Sigmoid colon (tissue), 7 donors: ENCODE results near the gene PDLIM4. TPM values are rescaled to one million over a fixed set of nuclear protein-coding genes. Genes with fewer than 3 reads are reported as not detected.

Experiments used
- DNase-seq: peaks from one replicate; pipeline ENCODE4 v3.0.0-alpha.2; 2019
- H3K27ac ChIP-seq, 4 donors: fragments of 200-600 bp; sonication (generic); one replicate each; pipeline ENCODE4 v1.5.1; 2016 to 2019; ENCODE audit warnings: mild to moderate bottlenecking in 1 of 4
- H3K27me3 ChIP-seq, 3 donors: fragments of 200-600 bp; sonication (generic); one replicate each; pipeline ENCODE4 v1.5.1; 2019; ENCODE audit warnings: mild to moderate bottlenecking in 1 of 3
- H3K36me3 ChIP-seq, 4 donors: fragments of 200-600 bp; sonication (generic); one replicate each; pipeline ENCODE4 v1.5.1; 2016 to 2019
- H3K4me1 ChIP-seq, 4 donors: fragments of 200-600 bp; sonication (generic); one replicate each; pipeline ENCODE4 v1.5.1; 2017 to 2019
- H3K4me3 ChIP-seq, 4 donors: fragments of 200-600 bp; sonication (generic); one replicate each; pipeline ENCODE4 v1.5.1; 2017 to 2019; ENCODE audit warnings: mild to moderate bottlenecking in 2 of 4, moderate library complexity in 1 of 4
- H3K9me3 ChIP-seq, 4 donors: fragments of 200-600 bp in 3 of 4; sonication (generic) in 3 of 4; one replicate each; pipeline versions ENCODE4 v1.5.1 to v1.6.1; 2013 to 2019
- CTCF ChIP-seq, 4 experiments: fragments of 450-650 bp in 3 of 4; fragments of 200-600 bp in 1 of 4; IDR thresholded peaks; one replicate each; pipeline ENCODE4 v1.5.1; 2016 to 2019; ENCODE audit warnings: antibody characterized with exemption in 4 of 4, mild to moderate bottlenecking in 3 of 4, moderate library complexity in 2 of 4
- EP300 ChIP-seq, 4 donors: sonication (generic); formaldehyde crosslinking; IDR thresholded peaks; one replicate each; pipeline ENCODE4 v1.6.1; 2017; ENCODE audit warnings: antibody characterized with exemption in 4 of 4
- POLR2A ChIP-seq, 2 donors: fragments of 450-650 bp; IDR thresholded peaks; one replicate each; pipeline ENCODE4 v1.6.1; 2016; ENCODE audit warnings: antibody characterized with exemption in 2 of 2, mild to moderate bottlenecking in 2 of 2, moderate library complexity in 2 of 2
- POLR2AphosphoS5 ChIP-seq, 4 donors: sonication (generic); formaldehyde crosslinking; IDR thresholded peaks; one replicate each; pipeline ENCODE4 v1.6.1; 2017; ENCODE audit warnings: antibody characterized with exemption in 4 of 4
- WGBS, 2 donors: extraction: QIAGEN DNeasy Blood & Tissue Kit; methylation state at CpG; one replicate each; pipeline ENCODE4 v1.1.7; 2013; 5-methylcytosine and 5-hydroxymethylcytosine counted together
- intact Hi-C: fragments of 100-400 bp; cut with DNase I; formaldehyde crosslinking; loops from one replicate; pipeline ENCODE4 v1.15.1; 2023
- polyA plus RNA-seq, 3 donors: library from polyadenylated mRNA; stranded (reverse); fragments of 200-250 nt; gene quantifications; one replicate each; pipeline ENCODE4 v1.2.3, GENCODE V29; 2013
- total RNA-seq, 4 donors: library from RNA; depleted of rRNA; stranded (reverse); fragments of >200 nt; gene quantifications; one replicate each; pipeline ENCODE4 v1.1.0, GENCODE V29; 2016
- donor health status: healthy with polysubstance abuse.
- donor health status: Bipolar disorder and iron deficiency.
- donor health status: healthy.

PDLIM4 gene
- total and polyA plus RNA-seq, 7 donors = 2.1 to 133 (median 38.2) TPM

- Histone ChIP-seq H3K36me3 (peaks cover 10 to 58% (median 16%) of the 10 kb centered on the region in 4 donors), H3K27ac (peak overlapping the region; percentile 32 to 99 (median 76)), H3K9me3 (no peaks in the 10 kb centered on the region), H3K4me1 (peaks cover 0 to 49% (median 46%) of the 10 kb centered on the region in 4 donors), H3K27me3 (no peaks in the 10 kb centered on the region), H3K4me3 (no peak overlapping the region)
- WGBS, 2 donors = 39 to 60% methylated on average over 37 of the region's 37 CpGs
- no peak for TF ChIP-seq EP300 (IDR thresholded peaks at IDR 0.05)
- peak; percentile 49 to 84 (median 82) for TF ChIP-seq CTCF (IDR thresholded peaks at IDR 0.05)
- peak; percentile 79 for DNase-seq
- intact Hi-C loops = loop anchor here (5.0 kb wide), 1 partner anchor 90 kb away; no protein-coding TSS in a partner anchor
Observed at GRCh38 chr5:132272311-132273210, 15.1 kb downstream of the PDLIM4 start.

DNA sequence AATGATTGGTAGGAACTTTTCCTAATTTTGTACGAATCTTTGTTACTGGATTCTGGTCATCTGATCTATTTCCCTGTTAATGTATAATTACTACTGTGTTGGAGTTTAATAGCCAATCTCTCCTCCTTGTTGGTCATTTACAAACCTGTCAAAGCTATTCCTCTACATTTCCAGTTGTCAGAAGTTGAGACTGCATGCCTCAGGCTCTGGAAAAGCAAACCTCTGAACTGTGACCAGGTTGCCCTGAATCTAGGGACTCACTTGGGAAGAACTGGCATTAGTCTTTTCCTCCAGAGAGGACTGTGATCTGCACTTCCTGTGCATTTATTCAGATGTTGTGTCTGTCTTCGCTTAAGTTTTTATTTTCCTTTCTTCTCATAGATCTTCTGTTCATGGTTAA, 16.1 kb downstream of the PDLIM4 start:
- WGBS, 2 donors = 33 to 74% methylated on average over 2 of the region's 2 CpGs
- Histone ChIP-seq H3K27me3 (no peaks in the 10 kb centered on the region), H3K4me1 (peaks cover 0 to 39% (median 36%) of the 10 kb centered on the region in 4 donors), H3K4me3 (no peak overlapping the region), H3K36me3 (peaks cover 10 to 48% (median 15%) of the 10 kb centered on the region in 4 donors), H3K9me3 (no peaks in the 10 kb centered on the region), H3K27ac (peak overlapping the region in 2 of 4 donors; percentile 99)
- no peak for DNase-seq
- intact Hi-C loops = loop anchor here (5.0 kb wide), 1 partner anchor 89 kb away; no protein-coding TSS in a partner anchor
- TF ChIP-seq POLR2A (IDR thresholded peaks at IDR 0.05) = no peak
- no peak for TF ChIP-seq CTCF (IDR thresholded peaks at IDR 0.05)
- no peak for TF ChIP-seq EP300 (IDR thresholded peaks at IDR 0.05)
- TF ChIP-seq POLR2AphosphoS5 (IDR thresholded peaks at IDR 0.05) = no peak

GRCh38 chr5:132274050-132274792, 16.7 kb downstream of the PDLIM4 start:
- H3K27me3 ChIP-seq = no peaks in the 10 kb centered on the region
- DNase-seq = no peak
- peaks cover 10 to 42% (median 15%) of the 10 kb centered on the region in 4 donors for H3K36me3 ChIP-seq
- H3K9me3 ChIP-seq = no peaks in the 10 kb centered on the region
- intact Hi-C loops = loop anchor here (5.0 kb wide), 1 partner anchor 88 kb away; no protein-coding TSS in a partner anchor
- H3K27ac ChIP-seq = peak overlapping the region in 3 of 4 donors; percentile 14 to 99 (median 99)
- H3K4me1 ChIP-seq = peaks cover 0 to 33% (median 30%) of the 10 kb centered on the region in 4 donors
- TF ChIP-seq POLR2A (IDR thresholded peaks at IDR 0.05) = no peak
- TF ChIP-seq CTCF (IDR thresholded peaks at IDR 0.05) = no peak
- TF ChIP-seq EP300 (IDR thresholded peaks at IDR 0.05) = no peak
- no peak for TF ChIP-seq POLR2AphosphoS5 (IDR thresholded peaks at IDR 0.05)
- H3K4me3 ChIP-seq = no peak overlapping the region
- WGBS, 2 donors = 42 to 73% methylated on average over 14 of the region's 14 CpGs

- Histone ChIP-seq H3K4me3 (no peak overlapping the region), H3K9me3 (no peaks in the 10 kb centered on the region), H3K27me3 (no peaks in the 10 kb centered on the region), H3K4me1 (peaks cover 0 to 20% (median 16%) of the 10 kb centered on the region in 4 donors), H3K27ac (peak overlapping the region in 1 of 4 donors; percentile 99), H3K36me3 (peaks cover 5 to 29% (median 13%) of the 10 kb centered on the region in 4 donors)
- 85 to 90% methylated on average over 5 of the region's 5 CpGs for WGBS, 2 donors
- DNase-seq = peak; percentile 35
- intact Hi-C loops = no loop called here
- no peak for TF ChIP-seq CTCF (IDR thresholded peaks at IDR 0.05)
- TF ChIP-seq EP300 (IDR thresholded peaks at IDR 0.05) = no peak
- no peak for TF ChIP-seq POLR2AphosphoS5 (IDR thresholded peaks at IDR 0.05)
- no peak for TF ChIP-seq POLR2A (IDR thresholded peaks at IDR 0.05)
Observed at GRCh38 chr5:132275367-132276220, 18.1 kb downstream of the PDLIM4 start.
